ENCODE data around the gene CISTR.
"Not testable (repeated sequence)": the region's sequence is repeated elsewhere in the genome, so short reads cannot be mapped to it uniquely, and the experiment has no call there.

GRCh38 chr12:53718567-53718966, 33.2 kb downstream of the CISTR start:
- TF ChIP-seq GATA2 (IDR thresholded peaks at IDR 0.05; ENCODE audit: insufficient read depth, insufficient read length, low read depth, low read length); POLR2A (IDR thresholded peaks at IDR 0.05; ENCODE audit: low read depth, low read length); EZH2 (IDR thresholded peaks at IDR 0.05; ENCODE audit: borderline replicate concordance, low read depth, low read length, severe bottlenecking); POLR2AphosphoS5 (IDR thresholded peaks at IDR 0.05; ENCODE audit: insufficient read depth, low read depth, low read length); MYC (IDR thresholded peaks at IDR 0.05; ENCODE audit: low read depth, low read length); MAX (IDR thresholded peaks at IDR 0.05; ENCODE audit: insufficient read depth, insufficient read length); JUN (IDR thresholded peaks at IDR 0.05; ENCODE audit: borderline replicate concordance, insufficient read depth, insufficient read length, low read depth): not testable (repeated sequence)
- TF ChIP-seq, protein P1, sequence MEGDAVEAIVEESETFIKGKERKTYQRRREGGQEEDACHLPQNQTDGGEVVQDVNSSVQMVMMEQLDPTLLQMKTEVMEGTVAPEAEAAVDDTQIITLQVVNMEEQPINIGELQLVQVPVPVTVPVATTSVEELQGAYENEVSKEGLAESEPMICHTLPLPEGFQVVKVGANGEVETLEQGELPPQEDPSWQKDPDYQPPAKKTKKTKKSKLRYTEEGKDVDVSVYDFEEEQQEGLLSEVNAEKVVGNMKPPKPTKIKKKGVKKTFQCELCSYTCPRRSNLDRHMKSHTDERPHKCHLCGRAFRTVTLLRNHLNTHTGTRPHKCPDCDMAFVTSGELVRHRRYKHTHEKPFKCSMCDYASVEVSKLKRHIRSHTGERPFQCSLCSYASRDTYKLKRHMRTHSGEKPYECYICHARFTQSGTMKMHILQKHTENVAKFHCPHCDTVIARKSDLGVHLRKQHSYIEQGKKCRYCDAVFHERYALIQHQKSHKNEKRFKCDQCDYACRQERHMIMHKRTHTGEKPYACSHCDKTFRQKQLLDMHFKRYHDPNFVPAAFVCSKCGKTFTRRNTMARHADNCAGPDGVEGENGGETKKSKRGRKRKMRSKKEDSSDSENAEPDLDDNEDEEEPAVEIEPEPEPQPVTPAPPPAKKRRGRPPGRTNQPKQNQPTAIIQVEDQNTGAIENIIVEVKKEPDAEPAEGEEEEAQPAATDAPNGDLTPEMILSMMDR (IDR thresholded peaks at IDR 0.05; ENCODE audit: extremely low read depth in 1 of 2, insufficient read depth in 1 of 2, low read depth in 1 of 2, low read length in 2 of 2) = not testable (repeated sequence)

Data from endothelial cell of umbilical vein (primary cell).